ENCODE results near the gene GCHFR. TPM values are rescaled to one million over a fixed set of nuclear protein-coding genes. Genes with fewer than 3 reads are reported as not detected.

The GCHFR gene
- total RNA-seq, 4 donors from 2014 or later: 22.5 to 58.5 (median 46.5) TPM

DNA sequence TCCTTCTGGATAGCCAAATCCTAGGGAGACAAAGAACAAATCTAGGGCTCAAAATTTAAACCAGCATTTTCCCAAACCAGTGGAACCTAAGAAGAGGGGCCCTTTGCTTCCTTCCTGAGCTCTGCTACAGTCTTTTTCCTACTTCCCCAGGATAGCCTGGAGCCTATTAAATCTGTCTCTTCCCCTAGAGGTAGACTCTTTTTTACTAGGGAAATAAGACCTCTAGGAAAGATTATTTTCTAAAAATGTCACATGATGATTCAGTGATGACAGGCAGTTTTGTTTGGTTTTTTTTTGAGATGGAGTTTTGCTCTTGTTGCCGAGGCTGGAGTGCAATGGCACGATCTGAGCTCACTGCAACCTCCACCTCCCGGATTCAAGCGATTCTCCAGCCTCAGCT, 27.3 kb upstream of the GCHFR start:
- no peak for DNase-seq
- intact Hi-C loops (cut with DNase I; ENCODE audit: low total_unique reads): no loop called here
- H3K4me1 ChIP-seq: no peaks in the 10 kb centered on the region
- no peak for TF ChIP-seq EP300 (IDR thresholded peaks at IDR 0.05; ENCODE audit: low read depth)
- TF ChIP-seq, protein P1, sequence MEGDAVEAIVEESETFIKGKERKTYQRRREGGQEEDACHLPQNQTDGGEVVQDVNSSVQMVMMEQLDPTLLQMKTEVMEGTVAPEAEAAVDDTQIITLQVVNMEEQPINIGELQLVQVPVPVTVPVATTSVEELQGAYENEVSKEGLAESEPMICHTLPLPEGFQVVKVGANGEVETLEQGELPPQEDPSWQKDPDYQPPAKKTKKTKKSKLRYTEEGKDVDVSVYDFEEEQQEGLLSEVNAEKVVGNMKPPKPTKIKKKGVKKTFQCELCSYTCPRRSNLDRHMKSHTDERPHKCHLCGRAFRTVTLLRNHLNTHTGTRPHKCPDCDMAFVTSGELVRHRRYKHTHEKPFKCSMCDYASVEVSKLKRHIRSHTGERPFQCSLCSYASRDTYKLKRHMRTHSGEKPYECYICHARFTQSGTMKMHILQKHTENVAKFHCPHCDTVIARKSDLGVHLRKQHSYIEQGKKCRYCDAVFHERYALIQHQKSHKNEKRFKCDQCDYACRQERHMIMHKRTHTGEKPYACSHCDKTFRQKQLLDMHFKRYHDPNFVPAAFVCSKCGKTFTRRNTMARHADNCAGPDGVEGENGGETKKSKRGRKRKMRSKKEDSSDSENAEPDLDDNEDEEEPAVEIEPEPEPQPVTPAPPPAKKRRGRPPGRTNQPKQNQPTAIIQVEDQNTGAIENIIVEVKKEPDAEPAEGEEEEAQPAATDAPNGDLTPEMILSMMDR (IDR thresholded peaks at IDR 0.05): no peak
- TF ChIP-seq POLR2AphosphoS5 (IDR thresholded peaks at IDR 0.05): no peak
- TF ChIP-seq POLR2A (IDR thresholded peaks at IDR 0.05): no peak
- H3K4me3 ChIP-seq: no peak overlapping the region
- in situ Hi-C loops (cut with MboI; ENCODE audit: low pct_ligation_motif_present in 1 of 4, low pct_unique_long_range_greater_than_20kb in 1 of 4, low sequenced_read_pairs in 3 of 4): no loop called here
- H3K36me3 ChIP-seq: peaks cover 0 to 57% (median 28%) of the 10 kb centered on the region in 4 donors
- H3K27me3 ChIP-seq: no peaks in the 10 kb centered on the region
- H3K9me3 ChIP-seq: no peaks in the 10 kb centered on the region
- no peak overlapping the region for H3K27ac ChIP-seq
- 88 to 94% methylated on average over 3 to 4 of the region's 4 CpGs for WGBS, 2 donors (ENCODE audit: low coverage in 1 of 2)

DNA sequence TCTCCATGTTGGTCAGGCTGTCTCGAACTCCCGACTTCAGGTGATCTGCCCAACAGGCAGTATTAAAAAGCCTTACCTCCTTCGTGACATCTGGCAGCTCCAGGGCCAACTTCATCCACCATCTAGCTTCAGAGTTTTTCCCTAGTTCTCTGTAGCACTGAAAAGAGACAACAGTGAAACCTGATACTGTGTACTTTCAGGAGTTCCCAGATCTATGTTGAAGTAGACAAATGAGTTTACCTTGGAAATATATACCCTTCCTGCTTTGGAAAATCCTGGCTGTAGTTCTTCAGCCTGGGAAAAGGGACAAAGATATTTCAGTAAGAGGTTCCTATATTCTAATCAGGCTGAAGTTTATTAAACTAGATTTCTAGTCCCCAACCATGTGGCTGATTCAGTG, 26.8 kb upstream of the GCHFR start:
- WGBS, 2 donors (ENCODE audit: low coverage in 1 of 2): 97% methylated on average over 3 of the region's 3 CpGs; no CpG with 5 or more reads in 1 of the 2 donors
- in situ Hi-C loops (cut with MboI; ENCODE audit: low pct_ligation_motif_present in 1 of 4, low pct_unique_long_range_greater_than_20kb in 1 of 4, low sequenced_read_pairs in 3 of 4): no loop called here
- intact Hi-C loops (cut with DNase I; ENCODE audit: low total_unique reads): no loop called here
- H3K4me3 ChIP-seq: no peak overlapping the region
- H3K27ac ChIP-seq: no peak overlapping the region
- no peaks in the 10 kb centered on the region for H3K27me3 ChIP-seq
- no peak for DNase-seq
- TF ChIP-seq, protein P1 (IDR thresholded peaks at IDR 0.05): no peak
- TF ChIP-seq POLR2AphosphoS5 (IDR thresholded peaks at IDR 0.05): no peak
- no peak for TF ChIP-seq POLR2A (IDR thresholded peaks at IDR 0.05)
- no peak for TF ChIP-seq EP300 (IDR thresholded peaks at IDR 0.05; ENCODE audit: low read depth)
- peaks cover 0 to 57% (median 28%) of the 10 kb centered on the region in 4 donors for H3K36me3 ChIP-seq
- H3K4me1 ChIP-seq: no peaks in the 10 kb centered on the region
- H3K9me3 ChIP-seq: no peaks in the 10 kb centered on the region

DNA sequence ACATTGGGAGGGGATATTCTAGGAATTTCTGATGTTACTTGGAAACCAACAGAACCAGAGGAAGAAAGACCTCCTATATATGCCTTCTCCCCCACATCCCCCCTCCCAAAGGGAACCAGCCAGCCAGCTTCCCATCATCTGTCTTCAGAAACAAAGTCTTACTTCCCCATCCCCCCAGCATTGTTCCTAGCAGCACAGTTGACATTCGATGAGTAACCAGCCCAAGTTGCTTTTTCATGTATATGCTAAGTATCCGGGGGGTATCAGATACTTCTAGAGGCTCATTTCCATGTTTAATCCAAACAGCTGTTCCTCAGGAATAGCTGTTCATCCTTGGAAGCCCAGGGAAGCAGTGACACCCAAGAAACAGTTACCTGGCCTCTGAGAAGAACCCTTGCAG, 24.8 kb upstream of the GCHFR start:
- Histone ChIP-seq H3K27me3 (no peaks in the 10 kb centered on the region), H3K4me1 (no peaks in the 10 kb centered on the region), H3K4me3 (no peak overlapping the region), H3K36me3 (peaks cover 0 to 66% (median 31%) of the 10 kb centered on the region in 4 donors), H3K9me3 (no peaks in the 10 kb centered on the region), H3K27ac (no peak overlapping the region)
- DNase-seq: no peak
- intact Hi-C loops (cut with DNase I; ENCODE audit: low total_unique reads): no loop called here
- WGBS, 2 donors (ENCODE audit: low coverage in 1 of 2): 70 to 100% methylated on average over 1 to 2 of the region's 2 CpGs
- TF ChIP-seq, protein P1 (IDR thresholded peaks at IDR 0.05): no peak
- TF ChIP-seq POLR2AphosphoS5 (IDR thresholded peaks at IDR 0.05) (no peak), POLR2A (IDR thresholded peaks at IDR 0.05) (no peak)
- in situ Hi-C loops (cut with MboI; ENCODE audit: low pct_ligation_motif_present in 1 of 4, low pct_unique_long_range_greater_than_20kb in 1 of 4, low sequenced_read_pairs in 3 of 4): no loop called here

DNA sequence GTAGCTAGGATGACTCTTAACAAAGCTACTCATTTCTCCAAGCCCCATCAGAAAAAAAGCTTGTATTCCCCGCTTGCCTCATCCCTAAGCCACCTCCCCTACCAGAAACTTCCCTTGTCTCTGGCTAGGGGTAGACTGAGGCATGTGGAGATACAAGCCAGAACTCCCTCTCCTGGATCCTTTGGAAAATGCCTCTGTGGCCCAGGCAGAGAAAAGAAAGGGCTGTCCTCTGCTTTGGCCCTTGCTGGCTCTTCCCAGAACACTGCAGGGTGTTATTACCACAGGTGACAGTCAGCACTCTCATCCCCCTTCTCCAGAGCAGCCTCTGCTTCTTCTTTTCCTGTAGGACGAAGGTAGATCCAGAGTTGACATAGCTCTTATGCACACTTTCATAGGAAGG, 24.0 kb upstream of the GCHFR start:
- WGBS, 2 donors (ENCODE audit: low coverage in 1 of 2): 92% methylated on average over 2 of the region's 2 CpGs; no CpG with 5 or more reads in 1 of the 2 donors
- in situ Hi-C loops (cut with MboI; ENCODE audit: low pct_ligation_motif_present in 1 of 4, low pct_unique_long_range_greater_than_20kb in 1 of 4, low sequenced_read_pairs in 3 of 4): no loop called here
- H3K9me3 ChIP-seq: no peaks in the 10 kb centered on the region
- H3K4me1 ChIP-seq: no peaks in the 10 kb centered on the region
- peaks cover 0 to 67% (median 34%) of the 10 kb centered on the region in 4 donors for H3K36me3 ChIP-seq
- no peaks in the 10 kb centered on the region for H3K27me3 ChIP-seq
- no peak for DNase-seq
- TF ChIP-seq EP300 (IDR thresholded peaks at IDR 0.05; ENCODE audit: low read depth) (no peak), POLR2AphosphoS5 (IDR thresholded peaks at IDR 0.05) (no peak), POLR2A (IDR thresholded peaks at IDR 0.05) (no peak)
- TF ChIP-seq, protein P1 (IDR thresholded peaks at IDR 0.05): no peak
- H3K4me3 ChIP-seq: no peak overlapping the region
- intact Hi-C loops (cut with DNase I; ENCODE audit: low total_unique reads): no loop called here
- no peak overlapping the region for H3K27ac ChIP-seq

Data from transverse colon (tissue), 4 donors.